GM10266 (cell line): ENCODE measurements around the gene NDRG3.

Experiments used
- DNase-seq: peaks from one replicate; pipeline ENCODE4 v3.0.0; 2012; ENCODE audit errors: extremely low spot score
- CTCF ChIP-seq: IDR thresholded peaks from 2 replicates; pipeline ENCODE4 v1.5.1; 2012; ENCODE audit warnings: mild to moderate bottlenecking, low read depth; ENCODE audit not compliant: control insufficient read depth, insufficient read depth; ENCODE audit errors: missing control alignments

Gene NDRG3

GRCh38 chr20:36607586-36608387 is 138.1 kb downstream of the NDRG3 start:
- no peak for TF ChIP-seq CTCF
- DNase-seq = no peak

- TF ChIP-seq CTCF = no peak
- no peak for DNase-seq
These were observed 139.5 kb downstream of the NDRG3 start for GRCh38 chr20:36606158-36607066.

DNA sequence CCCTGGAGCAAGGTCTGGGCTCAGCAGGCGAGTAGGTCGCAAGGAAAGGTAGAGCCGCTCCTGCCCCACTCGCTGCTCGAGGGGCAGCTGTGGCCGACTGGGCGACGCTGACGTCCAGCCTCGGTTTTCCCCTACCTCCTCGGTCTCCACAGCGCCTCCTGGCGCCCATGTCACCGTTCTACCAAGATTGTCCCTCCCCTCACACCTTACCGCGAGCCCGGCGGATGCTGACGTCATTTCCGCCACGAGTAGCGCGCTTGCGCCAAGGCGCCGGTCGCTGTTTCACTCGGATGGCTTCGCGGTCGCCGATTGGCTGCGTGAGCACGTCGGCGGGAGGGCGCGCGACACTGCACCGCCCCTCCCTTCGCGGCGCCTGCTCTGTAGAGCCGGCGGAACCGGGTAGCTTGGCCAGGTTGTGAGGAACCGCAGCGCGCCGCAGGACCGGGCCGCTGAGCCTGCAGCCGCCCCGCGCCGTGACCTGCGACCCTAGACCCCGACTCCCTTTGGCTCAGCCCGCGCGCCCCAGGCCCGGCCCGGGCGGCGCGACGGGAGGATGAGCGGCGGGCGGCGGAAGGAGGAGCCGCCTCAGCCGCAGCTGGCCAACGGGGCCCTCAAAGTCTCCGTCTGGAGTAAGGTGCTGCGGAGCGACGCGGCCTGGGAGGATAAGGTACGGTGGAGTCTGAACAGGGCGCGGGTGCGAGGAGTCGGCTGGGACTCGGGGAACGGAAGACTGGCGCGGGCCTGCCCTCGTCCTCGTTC is 140.3 kb downstream of the NDRG3 start, which contains the start of gene RAB5IF:
RAB5IF (plus strand) TSS at position 381 of the 759 bp plus-strand sequence; CDS start at position 554, 173 bp downstream.
- peak; percentile 95 for DNase-seq
- TF ChIP-seq CTCF = peak; percentile 96

GRCh38 chr20:36604952-36605398 is 140.9 kb downstream of the NDRG3 start:
- TF ChIP-seq CTCF = no peak

More at GRCh38 chr20:36604952-36605398, 140.9 kb downstream of the NDRG3 start:
- DNase-seq = peak; percentile 47
